Measurements from ENCODE around the gene SLC25A1. TPM values are rescaled to one million over a fixed set of nuclear protein-coding genes. Genes with fewer than 3 reads are reported as not detected.
A peak's percentile ranks its signal among the peaks of the same experiment; 100 is the strongest.

Gene SLC25A1
- total and polyA plus RNA-seq, 2 donors (not counting 1 experiment from before 2014, with no cell fraction given) = 41.3 to 47.7 TPM

- ATAC-seq (ENCODE audit: low read depth) (peak; percentile 44), DNase-seq (peak; percentile 81)
- peaks cover 0 to 4% of the 10 kb centered on the region in 2 experiments for H3K36me3 ChIP-seq (replicated peaks in 1 of 2; ENCODE audit: control extremely low read depth in 1 of 2, control insufficient read depth in 1 of 2, extremely low read depth in 1 of 2, insufficient read depth in 2 of 2, low read length in 1 of 2)
- H3K4me3 ChIP-seq (ENCODE audit: control extremely low read depth in 1 of 5, extremely low read depth in 1 of 5, insufficient read depth in 1 of 5, low read depth in 2 of 5, low read length in 4 of 5) = peak overlapping the region in 3 of 5 experiments; percentile 2 to 42 (median 26)
- peaks cover 0 to 7% (median 0%) of the 10 kb centered on the region in 3 donors for H3K9me3 ChIP-seq (ENCODE audit: control extremely low read depth in 1 of 3, control insufficient read depth in 2 of 3, insufficient read depth in 1 of 3, low read length in 2 of 3)
- no peak overlapping the region for H2AFZ ChIP-seq (ENCODE audit: insufficient read depth, low read depth, low read length, poor library complexity, severe bottlenecking)
- H4K20me1 ChIP-seq (ENCODE audit: control insufficient read depth, insufficient read depth, low read length, poor library complexity, severe bottlenecking) = peaks cover 37% of the 10 kb centered on the region
- peak overlapping the region; percentile 96 for H3K4me3 Mint-ChIP-seq
- H3K9me3 Mint-ChIP-seq (ENCODE audit: insufficient read depth) = no peaks in the 10 kb centered on the region
- H3K4me1 Mint-ChIP-seq = peaks cover 70% of the 10 kb centered on the region
- 28% methylated on average over 13 of the region's 14 CpGs for WGBS (ENCODE audit: insufficient coverage)
- peak overlapping the region; percentile 35 for H3K9ac ChIP-seq (ENCODE audit: low read length)
- peak overlapping the region; percentile 45 to 72 for H3K27ac ChIP-seq (ENCODE audit: low read length in 2 of 2)
- intact Hi-C loops (cut with micrococcal nuclease) = no loop called here
- ChIA-PET POLR2A (interaction anchor here (1.1 to 1.9 kb wide), 3 partner anchors 257 to 305 kb away, joined by 3 to 11 read pairs (median 8); partner anchors contain the start of genes C22orf39, CDC45, HIRA and MRPL40), CTCF (interaction anchor here (1.0 to 2.4 kb wide), 5 partner anchors 30 to 456 kb away, joined by 3 to 13 read pairs (median 5); partner anchors contain the start of genes CDC45 and ESS2)
- H3K4me1 ChIP-seq (ENCODE audit: control insufficient read depth in 2 of 2, insufficient read depth in 2 of 2, low read length in 2 of 2) = peaks cover 56 to 77% of the 10 kb centered on the region in 2 donors
- peaks cover 0 to 15% (median 8%) of the 10 kb centered on the region in 4 experiments for H3K27me3 ChIP-seq (replicated peaks in 1 of 4; ENCODE audit: control extremely low read depth in 1 of 4, control insufficient read depth in 3 of 4, insufficient read depth in 4 of 4, low read length in 3 of 4)
- peak overlapping the region; percentile 90 for H3K27ac Mint-ChIP-seq
- H3K79me2 ChIP-seq (ENCODE audit: control insufficient read depth, insufficient read depth, low read length) = peaks cover 52% of the 10 kb centered on the region
- peak overlapping the region; percentile 99 for H3K4me2 ChIP-seq (replicated peaks; ENCODE audit: low read depth, low read length, poor library complexity, severe bottlenecking)
- peaks cover 4% of the 10 kb centered on the region for H3K27me3 Mint-ChIP-seq
- TF ChIP-seq EZH2 (IDR thresholded peaks at IDR 0.05; ENCODE audit: borderline replicate concordance, insufficient read depth, low read depth, low read length, poor library complexity, severe bottlenecking) = no peak
- TF ChIP-seq, protein P1, sequence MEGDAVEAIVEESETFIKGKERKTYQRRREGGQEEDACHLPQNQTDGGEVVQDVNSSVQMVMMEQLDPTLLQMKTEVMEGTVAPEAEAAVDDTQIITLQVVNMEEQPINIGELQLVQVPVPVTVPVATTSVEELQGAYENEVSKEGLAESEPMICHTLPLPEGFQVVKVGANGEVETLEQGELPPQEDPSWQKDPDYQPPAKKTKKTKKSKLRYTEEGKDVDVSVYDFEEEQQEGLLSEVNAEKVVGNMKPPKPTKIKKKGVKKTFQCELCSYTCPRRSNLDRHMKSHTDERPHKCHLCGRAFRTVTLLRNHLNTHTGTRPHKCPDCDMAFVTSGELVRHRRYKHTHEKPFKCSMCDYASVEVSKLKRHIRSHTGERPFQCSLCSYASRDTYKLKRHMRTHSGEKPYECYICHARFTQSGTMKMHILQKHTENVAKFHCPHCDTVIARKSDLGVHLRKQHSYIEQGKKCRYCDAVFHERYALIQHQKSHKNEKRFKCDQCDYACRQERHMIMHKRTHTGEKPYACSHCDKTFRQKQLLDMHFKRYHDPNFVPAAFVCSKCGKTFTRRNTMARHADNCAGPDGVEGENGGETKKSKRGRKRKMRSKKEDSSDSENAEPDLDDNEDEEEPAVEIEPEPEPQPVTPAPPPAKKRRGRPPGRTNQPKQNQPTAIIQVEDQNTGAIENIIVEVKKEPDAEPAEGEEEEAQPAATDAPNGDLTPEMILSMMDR (IDR thresholded peaks at IDR 0.05) = no peak
Observed at GRCh38 chr22:19174106-19175025, 4.2 kb downstream of the SLC25A1 start.
